Adipocyte (in vitro differentiated cells): Measurements from ENCODE around the gene CHKB.
A peak's percentile ranks its signal among the peaks of the same experiment; 100 is the strongest.
"Not testable (repeated sequence)": the region's sequence is repeated elsewhere in the genome, so short reads cannot be mapped to it uniquely, and the experiment has no call there.

Experiments used
- DNase-seq: peaks from one replicate; pipeline ENCODE4 v3.0.0-alpha.2; 2015; ENCODE audit warnings: low read depth
- H3K27me3 ChIP-seq: replicated peaks from 2 replicates; pipeline ENCODE4 v1.7.0; 2013; ENCODE audit warnings: mild to moderate bottlenecking, low read length, moderate library complexity; ENCODE audit not compliant: control insufficient read depth, insufficient read depth
- H3K36me3 ChIP-seq: 2 replicates; pipeline ENCODE4 v1.7.0; 2013; ENCODE audit warnings: low read length, mild to moderate bottlenecking, moderate library complexity; ENCODE audit not compliant: control insufficient read depth, insufficient read depth, severe bottlenecking
- H3K4me1 ChIP-seq: 2 replicates; pipeline ENCODE4 v1.7.0; 2013; ENCODE audit warnings: mild to moderate bottlenecking, low read length, moderate library complexity; ENCODE audit not compliant: control insufficient read depth, insufficient read depth
- H3K4me3 ChIP-seq: 2 replicates; pipeline ENCODE4 v1.7.0; 2013; ENCODE audit warnings: mild to moderate bottlenecking, low read length, moderate library complexity
- H3K9ac ChIP-seq: 2 replicates; pipeline ENCODE4 v1.7.0; 2013; ENCODE audit warnings: mild to moderate bottlenecking, low read length, moderate library complexity
- H3K9me3 ChIP-seq: 2 replicates; pipeline ENCODE4 v1.7.0; 2013; ENCODE audit warnings: mild to moderate bottlenecking, low read length, moderate library complexity; ENCODE audit not compliant: control insufficient read depth

The CHKB gene

DNA sequence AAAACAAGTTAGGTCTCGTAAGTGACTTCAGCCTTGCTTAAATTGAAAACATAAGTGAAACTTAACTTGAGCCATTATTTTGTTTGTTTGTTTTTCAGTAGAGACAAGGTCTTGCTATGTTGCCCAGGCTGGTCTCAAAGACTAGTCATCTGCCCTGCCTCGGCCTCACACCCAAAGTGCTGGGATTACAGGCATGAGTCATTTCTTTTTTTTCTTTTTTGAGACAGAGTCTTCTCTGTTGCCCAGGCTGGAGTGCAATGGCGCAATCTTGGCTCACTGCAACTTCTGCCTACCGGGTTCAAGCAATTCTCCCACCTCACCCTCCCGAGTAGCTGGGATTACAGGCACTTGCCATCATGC, 41.0 kb downstream of the CHKB start:
- peak; percentile 93 for DNase-seq
- peaks cover 59% of the 10 kb centered on the region for H3K4me1 ChIP-seq

DNA sequence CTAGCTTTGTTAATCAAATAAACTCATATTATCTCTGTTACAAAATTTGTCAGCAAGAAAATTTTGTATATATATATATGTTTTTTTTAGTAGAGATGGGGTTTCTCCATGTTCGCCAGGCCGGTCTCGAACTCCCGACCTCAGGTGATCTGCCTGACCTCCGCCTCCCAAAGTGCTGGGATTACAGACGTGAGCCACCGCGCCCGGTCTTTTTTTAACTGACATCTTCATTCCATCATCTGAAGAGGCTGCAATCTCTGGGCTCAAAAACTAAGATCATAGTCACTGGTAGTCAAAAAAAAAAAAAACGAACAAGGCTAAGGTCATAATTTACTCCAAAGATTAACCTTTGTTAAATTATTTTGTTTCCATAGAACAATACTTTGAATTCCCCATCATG, 42.3 kb downstream of the CHKB start:
- DNase-seq: no peak
- Histone ChIP-seq H3K9ac (peak overlapping the region; percentile 70), H3K36me3 (no peaks in the 10 kb centered on the region), H3K27me3 (no peaks in the 10 kb centered on the region), H3K4me3 (no peak overlapping the region), H3K9me3 (no peaks in the 10 kb centered on the region), H3K4me1 (peaks cover 53% of the 10 kb centered on the region)

More for the DNA sequence above, 41.0 kb downstream of the CHKB start:
- H3K9ac ChIP-seq: peak overlapping the region; percentile 39
- not testable (repeated sequence) for H3K4me3 ChIP-seq, H3K36me3 ChIP-seq, H3K27me3 ChIP-seq, H3K9me3 ChIP-seq

DNA sequence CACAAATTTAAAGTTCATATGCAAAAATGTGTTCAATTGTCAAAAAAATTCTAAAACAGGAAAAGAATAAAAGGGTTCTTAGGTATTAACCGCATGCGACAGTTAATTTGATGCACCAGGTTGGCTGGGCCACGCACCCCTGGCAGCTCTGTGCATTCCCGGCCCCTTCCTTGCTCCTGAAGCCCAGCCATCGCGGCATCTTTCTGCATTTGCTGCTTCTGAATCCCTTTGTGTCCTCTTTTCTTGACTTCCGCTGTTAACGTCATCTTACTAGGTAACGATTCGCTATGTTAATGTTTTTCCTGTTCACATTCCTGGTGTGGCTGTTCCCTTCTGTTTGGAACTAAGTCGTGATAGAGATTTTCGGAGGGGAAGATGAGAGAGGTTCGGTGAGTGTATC, 44.9 kb downstream of the CHKB start:
- DNase-seq: no peak
- Histone ChIP-seq H3K9me3 (no peaks in the 10 kb centered on the region), H3K27me3 (no peaks in the 10 kb centered on the region), H3K36me3 (no peaks in the 10 kb centered on the region), H3K4me3 (no peak overlapping the region), H3K4me1 (peaks cover 53% of the 10 kb centered on the region), H3K9ac (peak overlapping the region; percentile 89)

- DNase-seq: no peak
- peaks cover 41% of the 10 kb centered on the region for H3K4me1 ChIP-seq
- no peak overlapping the region for H3K4me3 ChIP-seq
- H3K9ac ChIP-seq: no peak overlapping the region
- no peaks in the 10 kb centered on the region for H3K36me3 ChIP-seq
- no peaks in the 10 kb centered on the region for H3K9me3 ChIP-seq
- H3K27me3 ChIP-seq: no peaks in the 10 kb centered on the region
These were observed 46.4 kb downstream of the CHKB start for GRCh38 chr22:50536226-50536625.

DNA sequence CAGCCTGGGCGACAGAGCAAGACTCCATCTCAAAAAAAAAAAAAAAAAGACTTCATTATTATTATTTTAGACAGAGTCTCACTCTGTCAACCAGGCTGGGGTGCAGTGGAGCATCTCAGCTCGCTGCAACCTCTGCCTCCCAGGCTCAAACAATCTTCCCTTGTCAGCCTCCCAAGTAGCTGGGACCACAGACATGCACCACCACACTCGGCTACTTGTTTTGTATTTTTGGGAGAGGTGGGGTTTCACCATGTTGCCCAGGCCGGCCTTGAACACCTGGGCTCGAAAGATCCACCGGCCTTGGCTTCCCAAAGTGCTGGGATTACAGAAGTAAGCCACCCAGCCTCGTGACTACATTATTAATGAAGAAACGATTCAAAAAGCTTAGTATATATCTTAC, 47.5 kb downstream of the CHKB start:
- H3K9ac ChIP-seq: no peak overlapping the region
- no peak for DNase-seq

GRCh38 chr22:50533856-50534711, 48.6 kb downstream of the CHKB start:
- not testable (repeated sequence) for H3K36me3 ChIP-seq, H3K9me3 ChIP-seq, H3K27me3 ChIP-seq, DNase-seq, H3K4me3 ChIP-seq, H3K9ac ChIP-seq
- H3K4me1 ChIP-seq: peaks cover 27% of the 10 kb centered on the region

More for the DNA sequence above, 47.5 kb downstream of the CHKB start:
- H3K9me3 ChIP-seq: no peaks in the 10 kb centered on the region
- H3K4me1 ChIP-seq: peaks cover 34% of the 10 kb centered on the region
- H3K4me3 ChIP-seq: no peak overlapping the region
- H3K27me3 ChIP-seq: no peaks in the 10 kb centered on the region
- no peaks in the 10 kb centered on the region for H3K36me3 ChIP-seq

GRCh38 chr22:50532824-50533796, 49.5 kb downstream of the CHKB start:
- no peaks in the 10 kb centered on the region for H3K36me3 ChIP-seq
- no peaks in the 10 kb centered on the region for H3K9me3 ChIP-seq
- no peak for DNase-seq
- no peaks in the 10 kb centered on the region for H3K27me3 ChIP-seq
- peaks cover 20% of the 10 kb centered on the region for H3K4me1 ChIP-seq
- H3K9ac ChIP-seq: peak overlapping the region; percentile 25
- H3K4me3 ChIP-seq: no peak overlapping the region

- DNase-seq: peak; percentile 83
- Histone ChIP-seq H3K9me3 (no peaks in the 10 kb centered on the region), H3K36me3 (no peaks in the 10 kb centered on the region), H3K27me3 (no peaks in the 10 kb centered on the region), H3K9ac (peak overlapping the region; percentile 89), H3K4me1 (peaks cover 20% of the 10 kb centered on the region), H3K4me3 (peak overlapping the region; percentile 79)
These were observed 50.5 kb downstream of the CHKB start for GRCh38 chr22:50531962-50532674.

DNA sequence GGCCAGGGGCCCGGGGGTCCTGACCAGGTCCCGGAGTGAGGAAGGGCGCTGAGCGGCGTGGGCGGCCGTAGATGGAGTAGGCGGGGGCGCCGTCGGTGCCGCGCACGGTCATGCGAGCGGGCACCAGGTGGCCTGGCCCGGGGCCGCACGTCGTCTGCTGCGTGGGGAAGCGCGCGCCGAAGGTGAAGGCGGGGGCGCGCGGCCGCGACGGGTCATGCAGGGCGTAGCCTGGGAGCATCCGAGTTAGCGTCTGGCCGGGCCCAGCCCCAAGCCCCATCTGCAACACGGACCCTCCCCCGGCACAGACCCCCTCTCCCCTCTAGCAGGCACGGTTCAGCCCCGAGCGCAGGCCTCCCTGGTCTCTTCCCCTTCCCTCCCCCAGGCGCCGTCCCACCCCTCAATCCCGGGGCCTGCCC, 51.1 kb downstream of the CHKB start:
- Histone ChIP-seq H3K9ac (peak overlapping the region; percentile 89), H3K36me3 (no peaks in the 10 kb centered on the region), H3K4me3 (peak overlapping the region; percentile 79), H3K4me1 (peaks cover 26% of the 10 kb centered on the region), H3K27me3 (no peaks in the 10 kb centered on the region), H3K9me3 (no peaks in the 10 kb centered on the region)
- peak; percentile 40 for DNase-seq

DNA sequence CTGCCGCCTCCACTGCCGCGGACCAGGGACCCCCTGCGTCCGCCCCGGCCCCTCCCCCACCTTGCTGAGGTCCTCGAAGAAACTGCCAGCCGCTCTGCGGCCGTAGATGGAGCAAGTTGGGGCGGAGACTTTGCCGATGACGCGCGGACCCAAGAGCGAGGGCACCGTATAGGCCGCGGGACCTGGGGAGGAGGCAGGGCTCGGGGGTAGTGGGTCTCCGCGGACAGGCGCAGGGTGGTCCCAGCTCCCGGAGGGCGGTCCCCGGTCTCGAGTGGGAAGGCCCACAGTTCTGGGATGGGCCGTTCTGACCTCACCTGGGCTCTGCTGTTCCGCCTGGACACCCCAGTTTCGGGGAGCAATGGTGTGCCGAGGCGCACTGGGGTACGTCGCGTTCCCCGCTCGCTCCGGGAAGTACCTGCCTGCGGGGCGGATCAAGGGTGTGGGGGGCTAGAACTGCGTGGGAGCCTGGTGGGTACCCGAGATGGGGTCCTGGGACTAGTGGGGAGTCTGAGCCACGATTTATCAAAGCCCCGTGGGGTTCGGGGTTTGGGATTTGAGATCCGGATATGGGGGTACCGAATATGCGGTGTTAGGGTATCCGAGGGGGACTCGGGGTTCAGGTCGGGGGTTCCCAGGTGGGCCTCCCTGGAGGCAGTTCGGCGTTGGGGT, 51.6 kb downstream of the CHKB start:
- Histone ChIP-seq H3K9ac (peak overlapping the region; percentile 89), H3K27me3 (no peaks in the 10 kb centered on the region), H3K9me3 (no peaks in the 10 kb centered on the region), H3K36me3 (no peaks in the 10 kb centered on the region), H3K4me1 (peaks cover 26% of the 10 kb centered on the region), H3K4me3 (peak overlapping the region; percentile 79)
- peak; percentile 79 for DNase-seq
